Lower leg skin (tissue), 4 donors: ENCODE measurements around the gene PPL. TPM values are rescaled to one million over a fixed set of nuclear protein-coding genes. Genes with fewer than 3 reads are reported as not detected.

Experiments
- DNase-seq, 2 donors: peaks; one replicate each; pipeline ENCODE4 v3.0.0-alpha.2; 2019; ENCODE audit warnings: low spot score in 2 of 2
- H3K4me3 ChIP-seq: fragments of 200-600 bp; sonication (generic); 2 replicates; pipeline ENCODE4 v1.5.1; 2017; ENCODE audit warnings: mild to moderate bottlenecking, low read depth; ENCODE audit not compliant: poor library complexity, severe bottlenecking
- POLR2A ChIP-seq, 2 donors: fragments of 450-650 bp; IDR thresholded peaks; one replicate each; pipeline ENCODE4 v1.6.1; 2016 to 2017; ENCODE audit warnings: antibody characterized with exemption in 2 of 2, mild to moderate bottlenecking in 1 of 2, moderate library complexity in 1 of 2
- WGBS, 2 donors: methylation state at CpG; one replicate each; pipeline ENCODE4 v1.1.5; 2018; 5-methylcytosine and 5-hydroxymethylcytosine counted together
- intact Hi-C: fragments of 100-400 bp; cut with DNase I; formaldehyde crosslinking; loops from one replicate; pipeline ENCODE4 v1.15.0; 2023; ENCODE audit warnings: low total_unique reads
- total RNA-seq, 4 donors: library from RNA; depleted of rRNA; stranded (reverse); fragments of >200 nt; gene quantifications; one replicate each; pipeline ENCODE4 v1.1.0, GENCODE V29; 2016
- TF ChIP-seq, protein P1 (sequence below), 3 donors: fragments of 450-650 bp; IDR thresholded peaks; one replicate each; pipeline ENCODE4 v1.5.1; 2016; ENCODE audit warnings: antibody characterized with exemption in 3 of 3, mild to moderate bottlenecking in 3 of 3, moderate library complexity in 2 of 3

The PPL gene
- total RNA-seq, 4 donors from 2014 or later, result 445 to 545 (median 495) TPM

DNA sequence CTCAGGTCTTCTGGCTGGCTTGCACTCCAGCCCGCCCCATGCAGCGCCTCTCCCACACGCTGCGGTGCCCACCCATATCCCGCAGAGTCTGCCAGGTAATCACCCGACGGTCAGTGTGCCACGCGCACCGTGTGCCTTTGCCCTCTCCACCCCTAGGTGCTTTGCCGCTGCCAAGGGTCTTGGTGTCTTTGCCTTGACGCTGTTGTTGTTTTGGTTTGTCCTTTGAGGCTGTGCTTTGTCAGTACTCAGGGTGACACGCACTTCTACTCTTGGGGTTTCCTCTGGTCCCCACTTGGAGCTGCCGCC is 59.6 kb downstream of the PPL start:
- no peak for TF ChIP-seq POLR2A (IDR thresholded peaks at IDR 0.05)
- TF ChIP-seq, protein P1, sequence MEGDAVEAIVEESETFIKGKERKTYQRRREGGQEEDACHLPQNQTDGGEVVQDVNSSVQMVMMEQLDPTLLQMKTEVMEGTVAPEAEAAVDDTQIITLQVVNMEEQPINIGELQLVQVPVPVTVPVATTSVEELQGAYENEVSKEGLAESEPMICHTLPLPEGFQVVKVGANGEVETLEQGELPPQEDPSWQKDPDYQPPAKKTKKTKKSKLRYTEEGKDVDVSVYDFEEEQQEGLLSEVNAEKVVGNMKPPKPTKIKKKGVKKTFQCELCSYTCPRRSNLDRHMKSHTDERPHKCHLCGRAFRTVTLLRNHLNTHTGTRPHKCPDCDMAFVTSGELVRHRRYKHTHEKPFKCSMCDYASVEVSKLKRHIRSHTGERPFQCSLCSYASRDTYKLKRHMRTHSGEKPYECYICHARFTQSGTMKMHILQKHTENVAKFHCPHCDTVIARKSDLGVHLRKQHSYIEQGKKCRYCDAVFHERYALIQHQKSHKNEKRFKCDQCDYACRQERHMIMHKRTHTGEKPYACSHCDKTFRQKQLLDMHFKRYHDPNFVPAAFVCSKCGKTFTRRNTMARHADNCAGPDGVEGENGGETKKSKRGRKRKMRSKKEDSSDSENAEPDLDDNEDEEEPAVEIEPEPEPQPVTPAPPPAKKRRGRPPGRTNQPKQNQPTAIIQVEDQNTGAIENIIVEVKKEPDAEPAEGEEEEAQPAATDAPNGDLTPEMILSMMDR (IDR thresholded peaks at IDR 0.05), result no peak
- DNase-seq, result no peak
- 78 to 80% methylated on average over 14 of the region's 14 CpGs for WGBS, 2 donors
- intact Hi-C loops, result no loop called here
- no peak overlapping the region for H3K4me3 ChIP-seq

DNA sequence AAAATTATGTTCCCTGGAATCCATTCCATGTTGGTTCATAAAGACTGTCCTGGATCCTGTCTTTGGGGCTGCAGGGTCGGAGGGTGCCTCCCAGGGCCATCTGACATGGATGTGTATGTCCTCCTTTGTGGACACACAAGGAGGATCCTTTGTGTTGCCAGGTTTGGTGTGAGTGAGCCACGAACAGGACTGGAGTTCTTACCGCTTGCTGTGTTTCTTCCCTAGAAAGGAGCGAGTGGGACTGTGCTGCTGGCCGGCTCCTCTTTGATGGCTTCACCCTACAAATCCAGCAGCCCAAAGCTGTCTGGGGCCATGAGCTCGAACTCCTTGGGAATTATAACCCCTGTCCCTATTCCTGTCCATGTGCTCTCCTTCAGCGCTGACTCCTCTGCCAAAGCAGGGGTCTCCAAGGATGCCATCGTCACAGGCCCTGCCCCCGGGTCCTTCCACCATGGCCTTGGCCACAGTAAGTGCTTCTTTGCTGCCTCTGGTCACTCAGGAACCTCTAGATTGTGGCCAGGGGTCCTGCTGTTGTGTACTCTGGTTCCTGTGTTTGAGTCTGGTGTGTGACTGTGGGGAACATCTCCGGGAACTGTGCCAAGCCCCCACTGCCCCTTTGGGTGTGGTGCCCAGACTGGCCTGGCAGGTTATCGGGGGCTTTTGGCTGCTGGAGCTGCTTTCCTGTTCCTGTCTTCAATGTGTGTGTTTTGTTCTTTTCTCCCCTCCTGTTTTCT is 60.1 kb downstream of the PPL start:
- DNase-seq, result no peak
- intact Hi-C loops, result no loop called here
- TF ChIP-seq, protein P1 (IDR thresholded peaks at IDR 0.05), result no peak
- no peak for TF ChIP-seq POLR2A (IDR thresholded peaks at IDR 0.05)
- H3K4me3 ChIP-seq, result no peak overlapping the region
- WGBS, 2 donors, result 77% methylated on average over 11 of the region's 11 CpGs

DNA sequence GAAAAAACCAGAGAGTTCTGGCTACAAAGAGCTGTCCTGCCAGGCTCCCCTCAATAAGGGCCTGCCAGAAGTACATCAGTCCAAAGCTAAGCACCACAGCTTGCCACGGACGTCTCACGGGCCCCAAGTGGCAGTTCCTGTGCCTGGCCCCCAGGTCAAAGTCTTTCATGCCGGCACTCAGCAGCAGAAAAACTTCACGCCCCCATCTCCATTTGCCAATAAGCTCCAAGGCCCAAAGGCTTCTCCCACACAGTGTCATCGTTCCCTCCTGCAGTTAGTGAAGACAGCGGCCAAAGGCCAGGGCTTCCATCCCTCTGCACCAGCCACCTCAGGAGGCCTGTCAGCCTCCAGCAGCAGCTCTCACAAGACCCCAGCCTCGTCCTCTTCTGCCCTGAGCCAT is 62.3 kb downstream of the PPL start:
- no peak overlapping the region for H3K4me3 ChIP-seq
- WGBS, 2 donors, result 84 to 85% methylated on average over 8 of the region's 8 CpGs
- intact Hi-C loops, result no loop called here
- TF ChIP-seq, protein P1 (IDR thresholded peaks at IDR 0.05), result no peak
- TF ChIP-seq POLR2A (IDR thresholded peaks at IDR 0.05), result no peak
- no peak for DNase-seq

DNA sequence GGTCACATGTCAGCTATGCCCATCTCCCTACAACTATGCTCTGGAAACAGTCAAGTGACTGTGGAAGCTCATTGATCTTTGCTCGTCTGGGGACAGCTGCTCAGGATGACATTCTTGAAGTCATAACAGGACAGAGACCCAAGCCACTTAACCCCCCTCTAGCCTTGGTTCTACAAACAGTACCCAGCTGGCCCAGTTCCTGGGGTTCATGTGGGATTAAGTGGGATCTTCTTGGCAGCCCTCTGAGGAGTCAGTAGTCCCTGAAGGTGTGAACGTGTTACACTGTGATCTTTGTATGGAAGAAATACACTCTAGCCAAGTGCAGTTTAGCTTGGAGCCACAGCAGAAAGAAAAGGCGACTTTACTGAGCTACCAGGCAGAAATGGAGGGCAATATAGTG is 63.9 kb downstream of the PPL start:
- no peak for TF ChIP-seq POLR2A (IDR thresholded peaks at IDR 0.05)
- TF ChIP-seq, protein P1 (IDR thresholded peaks at IDR 0.05), result no peak
- 76 to 95% methylated on average over 3 of the region's 3 CpGs for WGBS, 2 donors
- intact Hi-C loops, result no loop called here
- peak in 1 of 2 donors; percentile 52 for DNase-seq
- no peak overlapping the region for H3K4me3 ChIP-seq

DNA sequence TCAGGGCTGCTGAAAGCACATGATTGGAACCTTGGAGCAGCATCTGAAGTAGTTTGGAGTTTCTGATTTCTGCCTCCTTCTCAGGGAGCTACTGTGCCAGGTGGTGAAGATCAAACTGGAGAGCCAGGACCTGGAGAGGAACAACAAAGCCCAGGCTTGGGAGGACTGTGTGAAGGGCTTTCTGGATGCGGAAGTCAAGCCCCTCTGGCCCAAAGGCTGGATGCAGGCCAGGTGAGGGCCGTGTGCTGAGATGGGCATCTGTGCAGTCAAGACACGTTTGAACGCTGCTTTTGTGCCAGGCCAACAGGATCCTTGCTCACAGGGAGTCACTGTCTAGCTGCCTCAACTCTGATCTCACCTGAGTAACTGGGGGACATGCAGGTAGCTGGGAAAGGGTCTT is 65.9 kb downstream of the PPL start:
- TF ChIP-seq, protein P1 (IDR thresholded peaks at IDR 0.05), result no peak
- TF ChIP-seq POLR2A (IDR thresholded peaks at IDR 0.05), result no peak
- WGBS, 2 donors, result 59 to 74% methylated on average over 4 of the region's 4 CpGs
- DNase-seq, result peak in 1 of 2 donors; percentile 71
- H3K4me3 ChIP-seq, result no peak overlapping the region
- intact Hi-C loops, result no loop called here

DNA sequence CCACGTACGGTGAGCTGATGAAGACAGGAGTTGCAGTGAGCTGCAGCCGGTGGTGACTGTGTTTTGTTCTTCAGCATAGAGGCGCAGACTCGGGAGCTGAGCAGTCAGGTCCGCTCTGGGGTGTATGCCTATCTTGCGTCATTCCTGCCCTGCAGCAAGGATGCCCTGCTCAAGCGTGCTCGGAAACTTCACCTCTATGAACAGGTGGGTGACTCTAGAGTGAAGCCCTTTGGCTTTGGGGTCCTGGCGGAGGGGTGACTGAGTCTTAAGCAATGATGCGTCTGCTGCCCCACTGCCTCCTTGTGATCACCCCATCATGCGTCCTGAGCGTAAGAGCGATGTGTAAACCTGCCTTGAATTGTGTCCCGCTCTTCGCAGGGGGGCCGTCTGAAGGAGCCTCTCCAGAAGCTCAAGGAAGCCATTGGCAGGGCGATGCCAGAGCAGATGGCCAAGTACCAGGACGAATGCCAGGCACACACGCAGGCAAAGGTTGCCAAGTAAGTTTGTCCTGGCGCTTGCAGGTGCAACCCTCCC is 66.7 kb downstream of the PPL start:
- peak in 1 of 2 donors; percentile 80 for DNase-seq
- no peak for TF ChIP-seq POLR2A (IDR thresholded peaks at IDR 0.05)
- TF ChIP-seq, protein P1 (IDR thresholded peaks at IDR 0.05), result no peak
- H3K4me3 ChIP-seq, result no peak overlapping the region
- intact Hi-C loops, result no loop called here
- 78 to 86% methylated on average over 21 of the region's 21 CpGs for WGBS, 2 donors
